HCT116 (cell line): ENCODE measurements around the gene OR7A17.

Experiments used
- CBX3 ChIP-seq: IDR thresholded peaks from 2 replicates; pipeline ENCODE4 v1.6.1; 2012; ENCODE audit warnings: low read depth
- CEBPB ChIP-seq: IDR thresholded peaks from 2 replicates; pipeline ENCODE4 v1.6.1; 2012; ENCODE audit warnings: low read depth
- CTCF ChIP-seq, 3 experiments: fragments of 200-600 bp in 1 of 3; sonication (generic) in 1 of 3; IDR thresholded peaks in 2 of 3; conservative IDR thresholded peaks in 1 of 3; 2 replicates each; pipeline ENCODE4 v1.5.1; 2012 to 2017; ENCODE audit warnings: low read depth in 2 of 3, low read length in 2 of 3, antibody characterized with exemption in 1 of 3, borderline replicate concordance in 1 of 3, control low read depth in 1 of 3, mild to moderate bottlenecking in 1 of 3, mixed read lengths in 1 of 3, mixed run types in 1 of 3, moderate library complexity in 1 of 3; ENCODE audit not compliant: insufficient read depth in 1 of 3
- EZH2 ChIP-seq: fragments of 200-600 bp; sonication (generic); IDR thresholded peaks from 2 replicates; pipeline ENCODE4 v1.6.1; 2017; ENCODE audit warnings: antibody characterized with exemption, mixed run types
- EZH2phosphoT487 ChIP-seq: fragments of 200-600 bp; IDR thresholded peaks from 2 replicates; pipeline ENCODE4 v1.6.1; 2018; ENCODE audit warnings: antibody characterized with exemption, borderline replicate concordance
- JUND ChIP-seq: IDR thresholded peaks from 2 replicates; pipeline ENCODE4 v1.6.1; 2012
- POLR2A ChIP-seq: IDR thresholded peaks from 2 replicates; pipeline ENCODE4 v1.7.0; 2011; ENCODE audit warnings: borderline replicate concordance; ENCODE audit not compliant: insufficient read depth, insufficient read length; ENCODE audit errors: extremely low read depth
- POLR2AphosphoS5 ChIP-seq: IDR thresholded peaks from 2 replicates; pipeline ENCODE4 v1.6.1; 2011; ENCODE audit warnings: mild to moderate bottlenecking, low read depth, low read length, moderate library complexity
- RAD21 ChIP-seq: IDR thresholded peaks from 2 replicates; pipeline ENCODE4 v1.6.1; 2012; ENCODE audit warnings: low read depth, mild to moderate bottlenecking
- REST ChIP-seq: IDR thresholded peaks from 2 replicates; pipeline ENCODE4 v1.6.1; 2012; ENCODE audit warnings: low read depth
- SRF ChIP-seq: IDR thresholded peaks from 2 replicates; pipeline ENCODE4 v1.6.1; 2012; ENCODE audit warnings: low read depth
- TCF7L2 ChIP-seq: IDR thresholded peaks from 2 replicates; pipeline ENCODE4 v1.7.0; 2011; ENCODE audit warnings: borderline replicate concordance, inconsistent platforms; ENCODE audit not compliant: insufficient read depth, insufficient read length; ENCODE audit errors: extremely low read depth

- TF ChIP-seq POLR2AphosphoS5 = no peak
- TF ChIP-seq CTCF (IDR thresholded peaks at IDR 0.05 in 2 of 3, conservative IDR thresholded peaks at IDR 0.05 in 1 of 3; ENCODE audit: borderline replicate concordance in 1 of 3, insufficient read depth in 1 of 3, low read depth in 2 of 3, low read length in 2 of 3) = no peak
- TF ChIP-seq POLR2A = no peak
- TF ChIP-seq EZH2phosphoT487 = no peak
- TF ChIP-seq EZH2 = no peak
- no peak for TF ChIP-seq RAD21
- no peak for TF ChIP-seq TCF7L2
- no peak for TF ChIP-seq JUND
- TF ChIP-seq SRF = no peak
- TF ChIP-seq CEBPB = no peak
- no peak for TF ChIP-seq REST
- TF ChIP-seq CBX3 = no peak
Observed at GRCh38 chr19:14837391-14837790, 48.5 kb downstream of the OR7A17 start.
